Pons (tissue), 1 donor: Measurements from ENCODE around the gene LTF.
A peak's percentile ranks its signal among the peaks of the same experiment; 100 is the strongest.

Experiments used
- DNase-seq: peaks from one replicate; pipeline ENCODE4 v3.0.0-alpha.2; 2016; ENCODE audit warnings: low spot score

Gene LTF

DNA sequence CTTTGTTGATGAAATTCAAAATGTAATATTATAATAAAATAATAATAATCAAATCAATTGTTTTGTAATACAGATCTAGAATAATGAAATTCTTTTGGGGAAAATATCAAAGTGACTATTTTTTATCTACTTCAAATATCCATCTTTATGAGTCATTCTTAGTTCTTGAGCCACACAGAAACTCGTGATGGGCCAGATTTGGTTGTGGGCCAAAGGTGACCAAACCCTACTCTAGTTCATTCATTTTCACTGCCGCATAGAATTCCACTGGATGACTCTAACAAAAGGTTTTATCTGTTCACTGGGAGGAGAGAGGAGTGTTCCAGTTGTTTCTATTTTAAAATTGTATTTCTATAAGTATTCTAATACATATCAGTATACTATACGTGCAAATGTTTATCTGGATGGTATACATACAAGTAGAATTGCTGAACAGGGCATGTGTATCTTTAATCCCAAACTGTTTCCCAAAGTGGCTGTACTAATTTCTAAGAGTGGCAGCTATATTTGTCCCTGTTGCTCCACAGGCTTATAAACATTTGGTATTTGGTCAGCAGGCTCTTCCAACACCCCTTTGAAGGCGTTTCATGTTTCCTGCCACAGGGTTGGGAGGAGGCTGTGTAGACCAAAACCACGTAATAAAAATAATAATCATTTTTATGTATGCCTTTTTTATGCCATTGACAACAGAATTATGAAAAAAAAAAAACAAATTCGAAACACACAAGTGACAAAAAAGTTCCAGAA, 25.8 kb upstream of the LTF start:
- no peak for DNase-seq

DNA sequence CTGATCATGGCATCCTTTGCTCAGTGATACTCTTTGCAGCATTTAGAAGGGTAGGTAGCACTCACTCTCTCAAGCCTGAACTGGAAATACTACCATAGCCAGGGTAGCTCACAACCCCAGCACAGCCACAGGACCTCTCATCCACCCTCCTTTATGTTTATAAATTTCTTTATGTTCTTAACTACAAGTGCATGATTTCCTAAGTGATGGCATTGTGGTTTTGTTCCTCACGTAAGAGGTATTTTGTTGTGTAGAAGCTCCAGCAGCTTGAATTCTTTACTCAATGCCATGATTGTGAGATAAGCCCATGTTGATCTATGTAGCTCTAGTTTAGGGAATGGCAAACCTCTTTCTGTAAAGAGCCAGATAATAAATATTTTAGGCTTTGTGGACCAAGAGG, 25.2 kb upstream of the LTF start:
- no peak for DNase-seq

GRCh38 chr3:46489381-46489780, 24.7 kb upstream of the LTF start:
- no peak for DNase-seq

GRCh38 chr3:46488735-46489361, 24.1 kb upstream of the LTF start:
- DNase-seq: peak; percentile 93

DNA sequence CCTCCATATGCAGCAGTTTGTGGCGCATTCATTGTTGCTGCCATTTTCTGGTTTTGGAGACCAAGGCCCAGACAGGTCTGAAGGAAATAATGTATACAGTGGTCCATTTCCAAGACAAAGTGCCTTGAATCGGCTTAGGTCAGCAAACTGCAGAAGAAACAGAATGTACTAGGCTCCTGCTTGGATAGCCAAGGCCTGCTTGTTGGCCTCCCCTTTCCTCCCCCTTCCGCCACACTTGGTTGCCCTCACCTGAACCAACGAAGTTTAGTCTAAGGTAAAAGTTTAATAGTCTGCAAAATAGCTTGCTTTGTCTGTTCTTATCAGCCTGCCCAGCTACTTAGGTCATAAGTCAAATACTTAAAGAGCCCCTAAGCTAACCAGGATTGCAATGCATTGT, 21.1 kb upstream of the LTF start:
- DNase-seq: no peak

DNA sequence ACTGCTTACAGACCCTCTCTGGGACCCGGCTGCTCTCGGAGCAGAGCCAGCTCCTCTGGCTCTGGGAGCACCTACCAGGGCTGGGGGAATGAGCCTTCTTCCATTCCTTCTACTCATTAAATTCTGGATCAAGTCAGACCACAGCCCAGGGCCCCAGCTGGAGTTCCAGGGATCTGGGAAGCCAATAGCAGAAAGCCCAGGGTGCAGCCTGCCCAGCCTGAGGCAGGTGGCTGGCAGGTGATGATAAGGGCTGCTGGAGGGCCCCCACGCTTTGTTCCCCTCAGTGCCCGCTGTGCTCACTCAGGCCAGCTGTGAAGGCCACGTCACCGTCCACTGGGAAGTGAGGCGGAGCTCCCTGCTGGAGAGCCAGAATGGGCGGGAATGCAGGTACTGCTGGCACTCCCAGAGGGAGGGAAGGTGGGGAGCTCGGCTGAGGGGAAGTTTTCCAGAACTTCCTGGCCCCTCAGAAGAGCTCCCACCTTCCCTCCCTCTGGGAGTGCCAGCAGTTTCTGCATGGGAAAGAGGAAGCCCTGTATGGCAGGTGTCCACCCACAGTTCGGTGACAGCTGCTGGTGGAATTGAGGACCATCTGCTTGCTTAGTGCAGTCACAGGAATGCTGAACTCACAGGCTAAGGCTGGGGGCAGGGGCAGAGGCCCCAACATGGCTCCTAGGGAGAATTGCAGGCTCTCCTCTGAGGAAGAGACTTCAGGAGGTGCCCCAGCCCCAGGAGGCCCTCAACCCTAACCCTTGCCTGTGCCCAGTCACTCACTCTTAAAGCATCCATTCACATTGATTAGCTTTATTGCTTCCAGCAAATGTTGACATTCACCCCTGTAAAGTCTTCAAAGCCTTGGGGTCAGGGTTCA, 20.4 kb upstream of the LTF start:
- no peak for DNase-seq

- DNase-seq: no peak
These were observed 19.7 kb upstream of the LTF start for GRCh38 chr3:46484388-46484787.

- no peak for DNase-seq
These were observed 19.1 kb upstream of the LTF start for GRCh38 chr3:46483825-46484224.

DNA sequence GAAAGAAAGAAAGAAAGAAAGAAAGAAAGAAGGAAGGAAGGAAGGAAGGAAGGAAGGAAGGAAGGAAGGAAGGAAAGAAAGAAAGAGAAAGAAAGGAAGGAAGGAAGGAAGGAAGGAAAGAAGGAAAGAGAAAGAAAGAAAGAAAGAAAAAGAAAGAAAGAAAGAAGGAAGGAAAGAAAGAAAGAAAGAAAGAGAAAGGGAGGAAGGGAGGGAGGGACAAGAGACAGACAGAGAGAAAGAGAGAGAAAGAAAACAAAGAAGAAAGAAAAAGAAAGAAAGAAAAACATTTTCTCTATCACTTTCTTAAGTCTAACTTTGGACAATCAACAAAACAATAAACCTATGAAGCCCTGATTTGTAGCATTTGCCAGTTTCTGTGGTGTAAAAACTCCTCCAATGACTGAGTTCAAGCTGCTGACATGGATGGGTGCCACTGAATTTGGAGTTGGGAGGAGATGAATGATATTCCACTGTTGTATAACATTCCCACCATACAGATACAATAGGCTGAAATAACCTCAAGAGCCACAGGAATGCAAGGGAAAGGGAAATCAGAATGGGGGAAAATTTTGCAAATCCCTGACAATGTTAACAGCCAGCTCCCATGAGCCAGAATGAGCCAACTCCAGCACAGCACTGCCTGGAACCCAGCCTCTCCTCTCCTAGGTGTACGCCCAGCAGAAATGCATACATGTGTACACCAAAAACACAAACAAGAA, 18.1 kb upstream of the LTF start:
- DNase-seq: no peak

GRCh38 chr3:46481636-46482035, 16.9 kb upstream of the LTF start:
- no peak for DNase-seq

DNA sequence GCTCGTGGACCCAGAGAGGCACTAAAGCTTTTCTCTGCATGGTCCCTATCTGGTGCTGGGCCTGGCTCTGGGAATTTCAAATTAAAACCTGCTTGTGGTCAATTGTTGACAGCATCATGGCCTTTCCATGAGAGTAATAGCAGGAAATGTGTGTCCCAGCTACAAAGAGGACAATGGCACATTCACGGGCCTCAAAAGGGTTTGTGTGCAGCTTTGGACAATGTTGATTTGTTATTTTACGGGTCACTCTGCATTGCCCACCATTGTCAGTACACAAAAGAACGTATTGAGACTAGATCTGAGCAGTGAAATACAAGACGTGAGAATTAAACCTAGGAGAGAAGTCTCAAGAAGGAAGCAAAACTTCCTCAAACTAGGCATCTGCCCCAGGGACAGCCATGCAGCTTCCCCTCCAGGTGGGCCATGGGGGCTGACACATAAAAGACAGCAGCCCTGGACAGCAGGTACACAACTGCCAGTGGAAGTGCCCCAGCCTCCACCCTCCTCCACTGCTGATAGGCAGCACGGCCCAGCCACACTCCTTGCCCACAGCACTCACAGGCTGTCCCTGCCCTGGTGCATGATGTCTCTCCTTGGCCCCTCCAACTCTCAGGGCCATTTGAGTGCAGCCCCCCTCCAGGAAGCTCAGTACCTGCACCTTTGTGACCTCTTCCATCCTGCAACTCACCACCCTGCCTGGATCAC, 15.9 kb upstream of the LTF start:
- peak; percentile 97 for DNase-seq

DNA sequence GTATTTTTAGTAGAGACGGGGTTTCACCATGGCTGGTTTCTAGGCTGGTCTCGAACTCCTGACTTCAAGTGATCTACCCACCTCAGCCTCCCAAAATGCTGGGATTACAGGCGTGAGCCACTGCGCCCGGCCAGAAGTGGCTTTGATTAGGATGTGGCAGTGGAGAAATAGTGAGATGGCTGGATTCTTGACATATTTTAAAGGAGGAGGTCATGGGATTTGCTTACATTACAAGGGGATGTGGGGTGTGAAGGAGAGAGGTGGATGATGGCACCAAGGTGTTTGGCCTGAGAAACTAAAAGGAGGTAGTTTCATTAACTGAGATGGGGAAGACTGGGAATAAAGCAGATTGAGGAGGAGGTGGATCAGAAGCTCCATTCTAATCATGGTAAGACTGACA, 15.0 kb upstream of the LTF start:
- no peak for DNase-seq

DNA sequence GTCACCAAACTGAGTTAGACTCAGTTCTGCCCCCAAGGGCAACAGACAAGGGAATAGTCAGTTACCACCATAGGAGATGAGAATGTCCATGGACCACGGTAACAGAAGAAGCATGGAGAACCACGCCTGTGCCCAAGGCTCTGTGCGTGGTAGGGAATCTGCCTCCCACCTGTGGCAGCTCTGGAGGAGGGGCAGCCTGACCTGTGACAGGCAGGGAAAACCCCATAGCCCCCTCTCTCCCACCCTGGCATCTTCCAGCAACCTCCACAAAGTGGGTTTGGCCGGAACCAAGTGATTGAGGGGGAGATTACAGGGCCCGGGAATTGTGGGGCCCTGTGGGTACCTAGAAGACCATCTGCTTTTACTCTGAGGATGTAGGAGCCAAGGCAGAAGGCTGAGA, 14.3 kb upstream of the LTF start:
- DNase-seq: no peak

GRCh38 chr3:46478341-46478740, 13.6 kb upstream of the LTF start:
- DNase-seq: no peak

DNA sequence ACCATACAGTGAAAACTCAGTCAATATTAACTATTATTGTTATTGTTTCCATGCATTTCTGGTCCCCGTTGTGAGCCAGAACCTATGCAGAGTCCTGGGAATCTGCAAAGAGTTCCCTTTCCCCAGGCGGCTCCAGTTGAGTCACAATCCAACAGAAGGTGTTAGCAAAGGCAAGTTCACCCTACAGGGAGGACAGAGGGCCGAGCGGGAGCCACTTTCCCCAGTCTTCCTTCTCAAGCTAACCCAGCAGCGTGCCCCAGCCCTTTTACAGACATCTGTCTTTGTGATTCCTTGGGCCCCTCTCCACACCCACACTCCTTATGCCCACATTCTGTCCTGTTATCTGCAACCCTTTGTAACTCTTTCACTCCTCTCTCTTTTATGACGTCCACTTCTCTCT, 13.1 kb upstream of the LTF start:
- no peak for DNase-seq

DNA sequence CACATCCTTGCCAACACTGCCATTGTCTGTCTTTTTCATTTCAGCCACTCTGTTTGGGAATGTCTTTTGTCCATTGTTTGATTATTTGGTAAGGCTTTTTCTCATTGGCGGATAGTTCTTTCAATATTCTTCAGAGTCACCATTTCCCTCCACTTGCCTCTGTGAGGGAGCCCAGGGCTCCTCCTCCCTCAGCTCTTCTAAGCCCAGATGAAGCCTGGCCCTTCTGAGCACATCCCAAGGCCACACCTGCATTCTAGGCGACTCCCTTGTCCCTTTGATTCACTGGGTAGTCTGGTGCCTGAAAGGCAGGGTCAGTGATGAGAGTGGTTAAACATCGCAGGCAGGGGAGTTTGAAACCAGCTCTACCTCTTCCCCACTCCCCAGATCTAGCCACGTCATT, 12.4 kb upstream of the LTF start:
- no peak for DNase-seq

DNA sequence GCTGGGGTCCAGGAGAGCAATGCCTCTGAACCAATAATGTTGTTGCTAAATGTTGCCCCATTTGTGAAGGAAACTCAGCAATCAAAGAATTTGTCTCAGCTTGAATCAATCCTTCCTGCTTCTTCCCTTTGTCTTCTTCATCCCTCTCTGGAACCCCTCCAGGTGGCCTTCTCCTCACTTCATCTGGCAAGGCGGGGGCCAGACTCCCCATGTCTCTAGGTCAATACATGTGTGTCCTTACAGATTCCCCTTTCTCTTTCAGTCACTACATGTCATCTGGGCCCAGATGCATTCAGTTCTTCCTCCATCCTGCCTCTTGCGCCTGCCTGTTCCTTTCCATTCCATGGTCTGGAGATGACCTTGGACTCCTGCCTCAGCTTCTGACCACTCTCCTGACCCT, 8.0 kb upstream of the LTF start:
- no peak for DNase-seq

DNA sequence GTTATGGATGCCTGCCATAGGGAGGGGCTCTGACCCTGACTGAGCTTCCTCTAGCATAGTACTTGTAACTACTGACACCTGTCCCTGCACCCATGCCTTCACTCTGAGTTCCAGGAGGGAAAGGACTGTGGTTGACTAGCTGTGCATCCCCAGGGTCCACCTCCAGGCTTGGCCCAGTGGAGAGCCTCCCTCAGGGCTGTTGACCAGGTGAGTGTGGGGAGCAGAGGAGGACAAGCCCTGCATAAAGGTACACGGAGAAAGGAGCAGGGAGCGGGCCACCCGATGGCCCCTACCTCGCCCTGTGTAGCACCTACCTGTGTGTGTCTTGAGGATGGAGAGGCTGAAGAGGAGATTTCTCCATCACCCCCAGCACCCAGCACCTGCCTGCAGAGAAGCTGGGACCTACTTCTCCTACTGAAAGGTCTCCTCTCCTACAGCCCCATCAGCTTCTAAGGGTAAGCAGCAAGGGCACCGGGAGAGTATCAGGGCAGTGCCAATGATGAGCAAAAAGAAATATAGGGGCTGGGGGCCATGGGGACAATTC, 6.7 kb upstream of the LTF start:
- no peak for DNase-seq

GRCh38 chr3:46470831-46471230, 6.1 kb upstream of the LTF start:
- no peak for DNase-seq

DNA sequence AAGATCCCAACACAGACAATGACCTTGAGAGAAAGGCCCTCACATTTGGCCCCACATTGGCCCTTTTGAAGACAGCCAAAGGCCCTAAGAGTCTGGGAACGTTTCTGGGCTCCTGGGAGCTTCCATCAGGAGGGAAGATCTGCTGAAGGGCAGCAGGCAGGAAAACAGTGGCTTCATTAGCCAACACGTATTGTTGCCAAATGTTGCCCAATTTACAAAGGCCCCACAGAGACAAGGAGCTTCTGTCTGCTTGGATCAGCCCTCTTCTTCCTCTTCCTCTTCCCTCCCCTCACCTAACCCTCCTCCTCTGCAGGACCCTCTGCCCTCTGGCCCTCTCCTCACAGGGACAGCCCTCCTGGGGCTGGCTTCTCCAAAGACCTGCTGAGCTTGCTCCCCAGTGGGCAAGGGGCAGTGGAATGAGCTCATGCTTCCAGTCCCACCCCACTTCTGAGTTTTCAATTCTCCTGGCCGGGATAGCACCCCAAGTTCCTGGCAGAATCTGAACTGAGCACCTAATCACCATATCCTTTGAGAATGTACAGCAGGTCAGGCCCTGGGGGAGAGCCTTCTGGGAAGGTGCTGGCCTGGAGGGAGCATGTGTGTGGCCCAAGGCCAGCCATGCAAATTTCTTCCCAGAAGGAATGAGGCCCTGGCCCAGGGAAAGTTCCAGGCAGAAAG, 5.1 kb upstream of the LTF start:
- no peak for DNase-seq
